KOPT-K1 (cell line): ENCODE measurements around the gene ZBTB17.

Experiments used
- H3K27ac ChIP-seq: fragments of 200-600 bp; sonication (generic); 2 replicates; pipeline ENCODE4 v1.5.1; 2016; ENCODE audit warnings: antibody characterized with exemption, mild to moderate bottlenecking, low read depth, low read length; ENCODE audit not compliant: poor library complexity, severe bottlenecking
- H3K36me3 ChIP-seq: fragments of 200-600 bp; sonication (generic); 2 replicates; pipeline ENCODE4 v1.5.1; 2017; ENCODE audit warnings: antibody characterized with exemption, mild to moderate bottlenecking, low read length, moderate library complexity; ENCODE audit not compliant: insufficient read depth
- H3K9me3 ChIP-seq: fragments of 200-600 bp; sonication (generic); 2 replicates; pipeline ENCODE4 v1.5.1; 2017; ENCODE audit warnings: antibody characterized with exemption, low read length, mild to moderate bottlenecking; ENCODE audit not compliant: insufficient read depth, poor library complexity, severe bottlenecking

The ZBTB17 gene

GRCh38 chr1:15943328-15943991, 32.4 kb downstream of the ZBTB17 start:
- Histone ChIP-seq H3K9me3 (no peaks in the 10 kb centered on the region), H3K36me3 (peaks cover 99% of the 10 kb centered on the region), H3K27ac (no peak overlapping the region)

- Histone ChIP-seq H3K9me3 (no peaks in the 10 kb centered on the region), H3K36me3 (peaks cover 99% of the 10 kb centered on the region), H3K27ac (no peak overlapping the region)
Observed at GRCh38 chr1:15942661-15943327, 33.1 kb downstream of the ZBTB17 start.

- H3K36me3 ChIP-seq = peaks cover 99% of the 10 kb centered on the region
Observed at GRCh38 chr1:15941899-15942660, 33.8 kb downstream of the ZBTB17 start.

GRCh38 chr1:15941044-15941840, 34.7 kb downstream of the ZBTB17 start:
- Histone ChIP-seq H3K36me3 (peaks cover 99% of the 10 kb centered on the region), H3K27ac (no peak overlapping the region)

More at GRCh38 chr1:15941899-15942660, 33.8 kb downstream of the ZBTB17 start:
- Histone ChIP-seq H3K9me3 (no peaks in the 10 kb centered on the region), H3K27ac (no peak overlapping the region)

GRCh38 chr1:15940110-15941043, 35.5 kb downstream of the ZBTB17 start:
- Histone ChIP-seq H3K27ac (no peak overlapping the region), H3K9me3 (no peaks in the 10 kb centered on the region), H3K36me3 (peaks cover 99% of the 10 kb centered on the region)

More at GRCh38 chr1:15941044-15941840, 34.7 kb downstream of the ZBTB17 start:
- no peaks in the 10 kb centered on the region for H3K9me3 ChIP-seq

GRCh38 chr1:15939181-15940109, 36.5 kb downstream of the ZBTB17 start:
- Histone ChIP-seq H3K36me3 (peaks cover 99% of the 10 kb centered on the region), H3K27ac (no peak overlapping the region), H3K9me3 (no peaks in the 10 kb centered on the region)

- Histone ChIP-seq H3K27ac (no peak overlapping the region), H3K36me3 (peaks cover 99% of the 10 kb centered on the region), H3K9me3 (no peaks in the 10 kb centered on the region)
Observed at GRCh38 chr1:15938628-15939161, 37.2 kb downstream of the ZBTB17 start.

- peaks cover 99% of the 10 kb centered on the region for H3K36me3 ChIP-seq
- no peaks in the 10 kb centered on the region for H3K9me3 ChIP-seq
- H3K27ac ChIP-seq = no peak overlapping the region
Observed at GRCh38 chr1:15937706-15938168, 38.2 kb downstream of the ZBTB17 start.

GRCh38 chr1:15937146-15937545, 38.8 kb downstream of the ZBTB17 start:
- Histone ChIP-seq H3K36me3 (peaks cover 99% of the 10 kb centered on the region), H3K9me3 (no peaks in the 10 kb centered on the region), H3K27ac (no peak overlapping the region)

GRCh38 chr1:15936025-15936424, 39.9 kb downstream of the ZBTB17 start:
- Histone ChIP-seq H3K9me3 (no peaks in the 10 kb centered on the region), H3K36me3 (peaks cover 99% of the 10 kb centered on the region), H3K27ac (no peak overlapping the region)

GRCh38 chr1:15935056-15935950, 40.6 kb downstream of the ZBTB17 start:
- no peak overlapping the region for H3K27ac ChIP-seq
- H3K9me3 ChIP-seq = no peaks in the 10 kb centered on the region
- peaks cover 99% of the 10 kb centered on the region for H3K36me3 ChIP-seq
